SIG-M5 treated with dmso at 0.1 percent for 504 hours (cell line): ENCODE data around the gene KLF7.

Experiments used
- DNase-seq: peaks from one replicate; lab custom pipeline; 2025; ENCODE audit not compliant: unreplicated experiment; lab: John Stamatoyannopoulos, UW

Gene KLF7

DNA sequence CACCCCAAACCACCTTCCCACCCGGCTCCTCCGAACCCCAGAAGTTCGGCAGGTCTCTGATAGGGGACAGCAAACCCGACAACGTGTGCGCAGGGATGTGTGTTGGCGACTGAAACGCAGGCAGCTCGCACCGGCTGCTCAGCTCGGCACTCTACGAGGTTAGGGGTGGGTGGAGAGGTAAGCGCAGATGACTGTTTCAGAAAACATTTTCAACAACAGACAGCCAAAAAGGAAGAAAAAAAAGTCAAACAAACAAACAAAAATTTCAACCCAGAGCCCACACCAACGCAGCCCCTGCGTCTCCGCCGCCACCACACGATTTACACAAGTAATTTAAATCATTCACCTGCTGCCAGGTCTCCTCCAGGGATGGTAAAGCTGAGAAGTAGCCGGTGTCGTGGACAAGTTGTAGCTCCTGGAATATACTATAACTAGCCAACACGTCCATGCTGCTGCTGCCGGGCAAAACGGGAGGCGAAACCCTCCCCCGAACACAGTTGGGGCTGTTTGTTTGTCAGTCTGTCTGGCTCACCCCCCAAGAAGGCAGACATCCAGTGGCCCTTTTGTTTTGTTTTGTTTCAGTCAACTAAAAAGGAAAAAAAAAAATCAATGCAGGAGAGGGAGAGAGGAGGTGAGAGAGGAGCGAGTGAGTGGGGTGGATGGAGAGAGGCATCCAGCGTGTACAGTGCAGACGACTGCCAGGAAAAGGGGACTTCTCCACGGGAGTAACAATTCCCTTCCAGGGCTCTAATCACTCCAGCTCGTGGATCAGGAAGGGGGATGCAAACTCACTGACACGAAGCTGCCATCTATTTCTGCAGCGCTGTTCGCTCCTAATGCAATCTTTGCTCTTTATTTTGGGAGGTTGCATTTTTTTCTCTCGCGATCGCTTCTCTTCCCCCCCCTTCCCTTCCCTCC lies at the start of gene KLF7:
KLF7 (minus strand) TSS at position 828 of the 918 bp plus-strand sequence; CDS start at position 448, 380 bp downstream.
- DNase-seq = peak; percentile 50

GRCh38 chr2:207215308-207215707 lies 49.6 kb upstream of the KLF7 start:
- no peak for DNase-seq

- no peak for DNase-seq
Observed at GRCh38 chr2:207214446-207214845, 48.7 kb upstream of the KLF7 start.

DNA sequence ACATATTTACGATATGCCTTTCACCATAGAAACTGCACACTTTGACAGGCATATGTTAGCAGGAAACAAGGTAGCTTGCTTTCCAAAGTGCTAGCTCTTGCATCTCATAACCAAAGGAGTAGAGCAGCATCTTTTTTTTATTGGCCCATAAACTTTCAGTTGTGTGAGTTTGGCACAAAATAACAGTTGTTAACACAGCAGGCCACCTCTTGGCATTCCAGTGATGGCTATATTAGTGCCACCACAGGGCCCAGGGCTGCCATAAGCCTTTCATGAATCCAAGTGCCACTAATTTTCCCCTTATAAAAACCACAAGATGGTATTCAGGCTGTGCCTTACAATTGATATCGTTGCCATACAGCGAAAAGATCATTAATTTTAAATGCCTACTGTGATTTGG lies 40.3 kb upstream of the KLF7 start:
- no peak for DNase-seq

- no peak for DNase-seq
Observed at GRCh38 chr2:207205173-207205957, 39.6 kb upstream of the KLF7 start.

DNA sequence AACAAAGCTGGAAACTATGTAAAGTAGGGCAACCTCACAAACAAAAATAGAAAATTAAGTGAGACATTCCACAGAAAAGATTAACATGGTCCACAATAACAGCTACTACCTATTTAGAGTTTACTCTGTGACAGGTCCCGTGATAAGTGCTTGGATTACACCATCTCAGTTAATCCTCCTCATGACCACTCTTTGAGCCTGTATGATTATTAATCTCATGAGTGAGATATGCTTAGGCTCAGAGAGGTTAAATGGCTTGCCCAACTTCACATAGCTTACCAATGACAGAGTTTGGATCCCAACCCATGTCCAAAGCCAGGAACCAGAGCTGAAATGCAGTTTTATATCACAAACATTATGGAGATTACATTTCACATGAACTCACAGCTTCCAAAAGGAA lies 37.3 kb upstream of the KLF7 start:
- no peak for DNase-seq

- peak; percentile 17 for DNase-seq
Observed at GRCh38 chr2:207202645-207203044, 36.9 kb upstream of the KLF7 start.

DNA sequence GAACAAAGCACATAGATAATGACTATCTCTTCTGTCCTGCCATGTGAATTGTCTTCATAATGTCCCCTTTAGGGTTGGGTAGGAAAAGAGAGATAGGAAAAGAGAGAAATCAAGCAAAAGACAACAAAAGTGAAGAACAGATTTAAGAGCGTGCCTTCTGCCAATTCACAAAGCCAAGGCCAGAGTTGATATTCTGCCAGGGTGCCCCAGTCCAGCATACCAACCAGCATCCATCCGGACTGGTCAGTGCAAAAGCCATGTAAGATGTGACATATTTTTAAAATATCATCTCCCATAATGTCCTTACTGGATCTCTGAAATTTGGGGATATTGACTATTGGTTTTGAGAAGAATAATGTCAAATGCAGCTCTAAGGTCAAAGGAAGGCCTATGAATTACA lies 35.7 kb upstream of the KLF7 start:
- DNase-seq = no peak

GRCh38 chr2:207200136-207200535 lies 34.4 kb upstream of the KLF7 start:
- DNase-seq = no peak

- DNase-seq = no peak
Observed at GRCh38 chr2:207194028-207194427, 28.3 kb upstream of the KLF7 start.

GRCh38 chr2:207188626-207189419 lies 23.1 kb upstream of the KLF7 start:
- no peak for DNase-seq

DNA sequence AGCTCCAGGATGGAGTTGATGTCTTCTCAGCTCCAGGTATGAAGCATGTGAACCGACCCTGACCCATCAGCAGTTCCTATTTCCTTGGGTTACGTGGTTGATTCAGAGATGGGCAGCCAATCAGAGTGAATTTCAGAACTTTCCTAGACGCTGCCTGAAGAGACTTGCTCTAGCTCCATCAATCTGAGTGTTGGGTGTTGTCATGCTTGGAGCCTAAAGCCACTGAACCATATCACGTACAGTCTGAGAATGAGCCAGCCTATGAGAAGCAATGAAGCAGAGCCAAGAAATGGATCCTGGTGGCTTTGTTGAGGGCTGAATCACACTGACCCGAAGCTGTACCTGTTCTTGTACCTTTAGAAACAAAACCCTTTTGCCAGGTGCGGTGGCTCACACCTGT lies 19.6 kb upstream of the KLF7 start:
- DNase-seq = no peak

DNA sequence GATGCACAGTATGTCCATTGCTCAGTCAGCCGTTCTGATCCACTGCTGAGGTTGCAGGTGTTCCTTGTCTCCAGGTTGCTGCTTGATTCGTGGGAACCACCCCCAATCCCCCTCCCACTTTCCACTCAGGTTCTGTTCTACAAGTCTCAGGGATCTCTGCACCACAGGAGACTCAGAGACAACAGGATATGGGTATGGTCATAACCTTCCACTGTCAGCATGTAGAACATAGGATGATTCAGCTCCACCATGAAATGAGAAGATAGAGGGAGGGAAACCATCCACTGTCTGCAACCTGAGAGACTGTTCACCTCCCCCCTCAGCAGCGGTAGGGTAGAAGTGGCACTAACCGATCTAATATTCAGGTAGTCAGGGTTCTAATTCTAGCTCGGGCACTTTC lies 19.0 kb upstream of the KLF7 start:
- no peak for DNase-seq

DNA sequence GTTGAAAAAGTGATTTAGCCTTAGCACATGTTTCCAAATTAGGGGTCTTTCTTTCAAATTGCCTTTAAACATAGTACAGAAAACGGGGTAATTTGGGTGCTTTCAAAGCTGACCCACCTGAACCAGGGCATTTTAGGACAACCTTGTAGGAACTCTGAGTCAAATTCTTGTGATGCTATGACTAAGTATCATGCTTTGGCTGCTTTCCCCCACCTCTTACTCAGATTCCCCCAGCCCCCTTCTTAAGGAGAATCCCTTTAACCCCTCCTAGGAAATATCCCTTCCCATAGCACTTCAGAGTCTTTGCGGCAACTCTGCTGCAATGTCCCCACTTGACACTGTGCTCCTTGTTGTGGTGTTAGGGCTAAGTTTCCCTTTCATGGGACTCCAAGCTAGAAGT lies 18.6 kb upstream of the KLF7 start:
- DNase-seq = no peak

GRCh38 chr2:207183506-207183905 lies 17.8 kb upstream of the KLF7 start:
- no peak for DNase-seq

- DNase-seq = no peak
Observed at GRCh38 chr2:207182911-207183310, 17.2 kb upstream of the KLF7 start.

DNA sequence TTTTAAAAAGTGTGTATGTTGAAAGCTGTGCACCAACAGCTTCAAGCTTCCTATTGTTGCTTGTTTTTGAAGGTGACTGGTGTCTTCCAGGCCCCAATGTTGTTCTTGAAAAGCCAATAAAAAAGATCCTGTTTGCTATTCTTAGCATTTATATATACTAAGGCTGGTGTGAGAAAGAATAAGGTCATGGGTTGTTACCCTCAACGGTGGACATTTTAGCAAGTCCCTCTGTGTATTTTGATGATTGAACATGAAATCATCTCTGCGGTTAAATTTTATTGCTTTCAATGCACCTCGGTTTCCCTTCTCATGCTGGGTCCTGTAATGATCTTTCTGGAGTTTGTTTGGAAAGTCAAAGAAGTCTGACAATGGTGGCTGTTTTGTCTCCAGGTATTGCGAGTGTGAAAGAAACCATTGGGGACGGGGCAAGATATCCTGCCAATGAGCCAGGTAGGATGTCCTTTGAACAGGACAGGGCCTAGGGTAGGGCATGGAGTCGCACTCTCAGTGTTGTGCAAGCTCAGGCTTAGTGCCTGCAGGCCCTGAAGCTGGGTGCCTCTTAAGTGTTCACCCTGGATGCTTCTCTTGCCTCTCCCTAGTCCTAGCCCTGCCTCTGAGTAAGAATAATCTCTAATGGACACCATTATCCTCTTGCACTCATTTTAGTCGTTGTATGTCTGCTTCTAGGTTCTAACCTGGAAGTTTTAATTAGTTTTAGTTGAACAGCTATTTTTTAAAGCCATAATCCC lies 16.0 kb upstream of the KLF7 start:
- DNase-seq = no peak

GRCh38 chr2:207180741-207181140 lies 15.0 kb upstream of the KLF7 start:
- DNase-seq = no peak

DNA sequence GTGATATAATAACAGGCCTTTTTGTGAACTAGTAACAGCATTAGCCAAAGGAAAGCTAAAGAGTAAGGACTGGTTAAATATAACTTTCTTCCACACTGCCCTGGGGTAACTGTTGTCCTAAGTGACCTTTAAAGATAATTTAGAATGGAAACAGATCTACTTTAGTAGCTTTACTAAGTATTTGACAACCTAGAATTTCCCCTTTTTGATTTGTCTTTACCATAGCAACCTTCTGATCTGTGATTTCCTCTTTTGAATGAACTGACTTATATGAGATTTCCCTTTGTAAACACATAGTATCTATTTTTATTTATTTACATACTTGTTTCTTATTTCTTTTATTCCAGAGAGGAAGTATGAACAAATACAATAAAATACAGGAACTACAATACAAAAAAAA lies 10.5 kb upstream of the KLF7 start:
- no peak for DNase-seq

- DNase-seq = no peak
Observed at GRCh38 chr2:207173641-207174040, 7.9 kb upstream of the KLF7 start.
